Esophagus squamous epithelium (tissue), 4 donors: ENCODE results near the gene AXL.

Experiments used
- CTCF ChIP-seq, 6 experiments: fragments of 450-650 bp in 4 of 6; fragments of 200-600 bp in 2 of 6; sonication (generic) in 2 of 6; IDR thresholded peaks; one replicate each; pipeline ENCODE4 v1.5.1; 2016 to 2019; ENCODE audit warnings: antibody characterized with exemption in 6 of 6, mild to moderate bottlenecking in 4 of 6, moderate library complexity in 4 of 6
- POLR2A ChIP-seq, 4 donors: fragments of 450-650 bp; IDR thresholded peaks; one replicate each; pipeline ENCODE4 v1.6.1; 2017; ENCODE audit warnings: antibody characterized with exemption in 4 of 4, mild to moderate bottlenecking in 4 of 4, moderate library complexity in 3 of 4

GRCh38 chr19:41172297-41173164 is 46.5 kb upstream of the AXL start:
- TF ChIP-seq CTCF (IDR thresholded peaks at IDR 0.05) = no peak
- no peak for TF ChIP-seq POLR2A (IDR thresholded peaks at IDR 0.05)
